Activated CD8-positive, alpha-beta memory T cell treated with anti-CD3 and anti-CD28 coated beads, Interleukin-2, amount 50 U/mL, for 4 hours (primary cell): Measurements from ENCODE around the gene SULT6B1.

Source experiments
- DNase-seq: peaks from one replicate; pipeline ENCODE4 v3.0.0-alpha.2; 2020

The SULT6B1 gene

GRCh38 chr2:37146062-37146461 is 42.4 kb downstream of the SULT6B1 start:
- DNase-seq: no peak

GRCh38 chr2:37143974-37144373 is 44.5 kb downstream of the SULT6B1 start:
- no peak for DNase-seq

- DNase-seq: no peak
Observed at GRCh38 chr2:37142546-37142945, 45.9 kb downstream of the SULT6B1 start.

GRCh38 chr2:37132914-37133313 is 55.6 kb downstream of the SULT6B1 start:
- no peak for DNase-seq

GRCh38 chr2:37125416-37125815 is 63.1 kb downstream of the SULT6B1 start:
- DNase-seq: no peak

GRCh38 chr2:37119157-37119556 is 69.3 kb downstream of the SULT6B1 start:
- DNase-seq: no peak
